Caco-2 (cell line): Measurements from ENCODE around the gene SPG11. TPM values are rescaled to one million over a fixed set of nuclear protein-coding genes. Genes with fewer than 3 reads are reported as not detected.

ENCODE experiments used
- BruUV-seq: library from RNA; stranded (reverse); fragments of 400-500 nt; replicated peaks from 2 replicates; lab custom pipeline; 2021; lab: Mats Ljungman, UMichigan
- CTCF ChIA-PET: fragments of 300-600 bp; sonication (Branson Sonifier 250); formaldehyde crosslinking; loops from one replicate; lab custom pipeline; 2022; ENCODE audit warnings: antibody characterized with exemption; lab: Charles Lee
- POLR2A ChIA-PET: fragments of 300-600 bp; sonication (Branson Sonifier 250); formaldehyde crosslinking; loops from one replicate; lab custom pipeline; 2022; ENCODE audit warnings: antibody characterized with exemption; lab: Charles Lee
- DNase-seq, 2 experiments: peaks; one replicate each; pipeline versions ENCODE4 v3.0.0 to v3.0.0-alpha.2; 2020 to 2022
- H3K27me3 ChIP-seq: replicated peaks from 2 replicates; pipeline ENCODE4 v1.6.0; 2011; ENCODE audit warnings: low read length; ENCODE audit not compliant: control insufficient read depth, insufficient read depth
- H3K36me3 ChIP-seq: 2 replicates; pipeline ENCODE4 v1.5.1; 2011; ENCODE audit warnings: low read length; ENCODE audit not compliant: control insufficient read depth, insufficient read depth
- H3K4me1 ChIP-seq: fragments of 250-450 bp; sonication (Bioruptor Pico); 2 replicates; pipeline ENCODE4 v1.5.1; 2020; ENCODE audit warnings: mild to moderate bottlenecking
- H3K4me3 ChIP-seq: 2 replicates; pipeline ENCODE4 v1.5.1; 2011; ENCODE audit warnings: low read depth, mild to moderate bottlenecking, control low read depth, low read length
- H3K9me3 ChIP-seq: fragments of 250-450 bp; sonication (Bioruptor Pico); 2 replicates; pipeline ENCODE4 v1.5.1; 2020; ENCODE audit warnings: mild to moderate bottlenecking, moderate library complexity
- H3K27ac Mint-ChIP-seq: one replicate; pipeline ENCODE4 v1.8.0; 2022; ENCODE audit warnings: mixed read lengths; ENCODE audit not compliant: unreplicated experiment
- H3K27me3 Mint-ChIP-seq: one replicate; pipeline ENCODE4 v1.8.0; 2022; ENCODE audit warnings: mixed read lengths; ENCODE audit not compliant: insufficient read depth, unreplicated experiment
- H3K36me3 Mint-ChIP-seq: one replicate; pipeline ENCODE4 v1.8.0; 2022; ENCODE audit warnings: mild to moderate bottlenecking, mixed read lengths; ENCODE audit not compliant: insufficient read depth, unreplicated experiment
- H3K4me1 Mint-ChIP-seq: one replicate; pipeline ENCODE4 v1.8.0; 2022; ENCODE audit warnings: low read depth, mixed read lengths; ENCODE audit not compliant: unreplicated experiment
- H3K4me3 Mint-ChIP-seq: one replicate; pipeline ENCODE4 v1.8.0; 2022; ENCODE audit warnings: mild to moderate bottlenecking, moderate library complexity, mixed read lengths; ENCODE audit not compliant: unreplicated experiment
- H3K9me3 Mint-ChIP-seq: one replicate; pipeline ENCODE4 v1.8.0; 2022; ENCODE audit warnings: mixed read lengths; ENCODE audit not compliant: unreplicated experiment
- intact Hi-C: fragments of 100-400 bp; cut with micrococcal nuclease; formaldehyde crosslinking; loops from one replicate; pipeline ENCODE4 v1.10.0; 2022; ENCODE audit not compliant: unreplicated experiment
- total RNA-seq: library from RNA; stranded (reverse); gene quantifications from 2 replicates; pipeline ENCODE4 v1.2.3, GENCODE V29; 2022
- TF ChIP-seq, protein P1 (sequence below), 2 experiments: fragments of 200-600 bp in 1 of 2; IDR thresholded peaks; 1 replicate in 1 of 2; 2 replicates in 1 of 2; pipeline versions ENCODE4 v1.5.1 to v1.8.0; 2011 to 2022; ENCODE audit warnings: antibody characterized with exemption in 1 of 2, control low read depth in 1 of 2, inconsistent platforms in 1 of 2, low read depth in 1 of 2, low read length in 1 of 2, mild to moderate bottlenecking in 1 of 2, moderate library complexity in 1 of 2; ENCODE audit not compliant: insufficient read depth in 1 of 2, severe bottlenecking in 1 of 2, unreplicated experiment in 1 of 2

SPG11 gene
- total RNA-seq, 1 experiment from 2014 or later: 43.3 TPM

DNA sequence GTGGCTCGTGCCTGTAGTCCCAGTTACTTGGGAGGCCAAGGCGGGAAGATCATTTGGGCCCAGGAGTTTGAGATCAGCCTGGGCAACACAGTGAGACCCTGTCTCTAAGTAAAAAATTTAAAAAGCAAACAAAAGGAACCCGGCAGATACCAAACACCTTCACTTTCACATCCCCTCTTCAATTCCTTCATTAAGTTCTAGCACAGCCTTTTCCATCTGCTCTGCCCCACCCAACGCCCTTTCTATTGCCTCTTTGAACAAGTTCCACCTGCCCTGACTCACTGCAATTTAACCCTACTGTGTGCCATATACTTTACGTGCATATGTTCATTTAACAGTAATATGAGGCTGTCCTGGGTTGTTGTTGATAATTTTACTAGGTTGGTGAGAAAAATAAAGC is 12.4 kb upstream of the SPG11 start:
- no peak for DNase-seq
- H3K4me1 Mint-ChIP-seq: peaks cover 2% of the 10 kb centered on the region
- Histone ChIP-seq H3K4me1 (peaks cover 3% of the 10 kb centered on the region), H3K9me3 (no peaks in the 10 kb centered on the region), H3K4me3 (no peak overlapping the region), H3K27me3 (no peaks in the 10 kb centered on the region), H3K36me3 (no peaks in the 10 kb centered on the region)
- peaks cover 5% of the 10 kb centered on the region for H3K27me3 Mint-ChIP-seq
- intact Hi-C loops: no loop called here
- BruUV-seq: no TSS peak
- no peaks in the 10 kb centered on the region for H3K36me3 Mint-ChIP-seq
- no peak overlapping the region for H3K4me3 Mint-ChIP-seq
- CTCF ChIA-PET: no interaction called here
- H3K9me3 Mint-ChIP-seq: no peaks in the 10 kb centered on the region
- POLR2A ChIA-PET: no interaction called here
- H3K27ac Mint-ChIP-seq: no peak overlapping the region
- TF ChIP-seq, protein P1, sequence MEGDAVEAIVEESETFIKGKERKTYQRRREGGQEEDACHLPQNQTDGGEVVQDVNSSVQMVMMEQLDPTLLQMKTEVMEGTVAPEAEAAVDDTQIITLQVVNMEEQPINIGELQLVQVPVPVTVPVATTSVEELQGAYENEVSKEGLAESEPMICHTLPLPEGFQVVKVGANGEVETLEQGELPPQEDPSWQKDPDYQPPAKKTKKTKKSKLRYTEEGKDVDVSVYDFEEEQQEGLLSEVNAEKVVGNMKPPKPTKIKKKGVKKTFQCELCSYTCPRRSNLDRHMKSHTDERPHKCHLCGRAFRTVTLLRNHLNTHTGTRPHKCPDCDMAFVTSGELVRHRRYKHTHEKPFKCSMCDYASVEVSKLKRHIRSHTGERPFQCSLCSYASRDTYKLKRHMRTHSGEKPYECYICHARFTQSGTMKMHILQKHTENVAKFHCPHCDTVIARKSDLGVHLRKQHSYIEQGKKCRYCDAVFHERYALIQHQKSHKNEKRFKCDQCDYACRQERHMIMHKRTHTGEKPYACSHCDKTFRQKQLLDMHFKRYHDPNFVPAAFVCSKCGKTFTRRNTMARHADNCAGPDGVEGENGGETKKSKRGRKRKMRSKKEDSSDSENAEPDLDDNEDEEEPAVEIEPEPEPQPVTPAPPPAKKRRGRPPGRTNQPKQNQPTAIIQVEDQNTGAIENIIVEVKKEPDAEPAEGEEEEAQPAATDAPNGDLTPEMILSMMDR (IDR thresholded peaks at IDR 0.05; ENCODE audit: insufficient read depth in 1 of 2, low read depth in 1 of 2, low read length in 1 of 2, severe bottlenecking in 1 of 2, unreplicated experiment in 1 of 2): no peak

DNA sequence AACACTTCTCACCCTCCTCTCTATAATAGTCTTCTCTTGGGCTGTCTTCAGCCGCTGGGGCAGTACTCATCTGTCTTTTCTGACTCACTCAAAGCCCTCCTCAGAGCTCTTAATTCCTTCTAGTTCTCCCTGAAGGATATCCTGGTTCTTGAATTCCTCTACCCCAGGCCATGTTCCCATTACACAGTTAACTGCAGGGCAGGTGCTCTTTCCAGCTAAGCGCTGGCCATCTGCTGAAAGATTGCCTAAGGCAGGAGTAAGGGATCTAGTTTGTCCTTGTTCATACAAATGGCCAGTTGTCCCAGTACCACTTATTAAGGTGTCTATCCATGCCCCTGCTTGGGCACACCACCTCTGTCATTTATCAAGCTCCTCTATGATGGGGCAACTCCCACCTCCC is 10.2 kb upstream of the SPG11 start:
- POLR2A ChIA-PET: no interaction called here
- TF ChIP-seq, protein P1 (IDR thresholded peaks at IDR 0.05; ENCODE audit: insufficient read depth in 1 of 2, low read depth in 1 of 2, low read length in 1 of 2, severe bottlenecking in 1 of 2, unreplicated experiment in 1 of 2): no peak
- DNase-seq: no peak
- CTCF ChIA-PET: interaction anchor here (0.8 kb wide), 1 partner anchor 10 kb away, joined by 4 read pairs; no protein-coding TSS in a partner anchor
- intact Hi-C loops: no loop called here
- Histone ChIP-seq H3K9me3 (no peaks in the 10 kb centered on the region), H3K36me3 (no peaks in the 10 kb centered on the region), H3K4me3 (no peak overlapping the region), H3K27me3 (no peaks in the 10 kb centered on the region), H3K4me1 (peaks cover 12% of the 10 kb centered on the region)
- no peaks in the 10 kb centered on the region for H3K27me3 Mint-ChIP-seq
- H3K4me3 Mint-ChIP-seq: no peak overlapping the region
- no peak overlapping the region for H3K27ac Mint-ChIP-seq
- H3K36me3 Mint-ChIP-seq: no peaks in the 10 kb centered on the region
- BruUV-seq: no TSS peak
- H3K9me3 Mint-ChIP-seq: no peaks in the 10 kb centered on the region
- peaks cover 10% of the 10 kb centered on the region for H3K4me1 Mint-ChIP-seq

DNA sequence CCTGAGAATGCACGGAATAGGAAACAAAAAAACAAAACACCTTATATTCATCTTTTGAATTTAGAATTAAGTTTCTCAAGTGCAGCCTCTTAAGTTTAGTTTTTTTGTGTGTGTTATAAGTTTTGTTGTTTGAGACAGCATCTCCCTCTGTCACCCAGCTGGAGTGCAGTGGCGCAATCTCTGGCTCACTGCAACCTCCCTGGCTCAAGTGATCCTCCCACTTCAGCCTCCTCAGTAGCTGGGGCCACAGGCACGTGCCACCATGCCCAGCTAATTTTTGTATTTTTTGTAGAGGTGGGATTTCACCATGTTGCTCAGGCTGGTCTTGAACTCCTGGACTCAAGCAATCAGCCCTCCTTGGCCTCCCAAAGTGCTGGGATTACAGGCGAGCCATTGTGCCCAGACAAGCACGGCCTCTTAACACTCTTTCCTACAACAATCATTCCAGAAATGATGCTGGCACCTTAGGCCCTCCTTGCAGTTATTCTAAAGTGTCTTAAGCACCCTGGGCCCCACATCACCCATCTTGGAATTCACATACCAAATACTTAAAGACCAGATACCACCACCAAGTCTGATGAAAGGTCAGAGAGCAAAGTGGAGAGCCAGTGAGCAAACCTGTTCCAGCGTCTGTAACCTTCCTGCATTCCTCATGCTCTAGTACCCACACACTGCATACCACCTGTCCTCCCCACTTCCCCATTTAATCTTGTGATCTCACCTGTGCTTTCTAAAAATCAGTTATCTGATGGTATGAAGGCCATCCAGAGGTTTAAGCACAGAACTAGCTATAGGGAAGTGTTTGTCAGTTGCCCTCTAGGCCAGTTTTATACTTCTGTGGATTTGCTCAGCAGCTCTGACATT is 6.9 kb upstream of the SPG11 start:
- Histone ChIP-seq H3K36me3 (no peaks in the 10 kb centered on the region), H3K4me3 (no peak overlapping the region), H3K9me3 (no peaks in the 10 kb centered on the region), H3K27me3 (no peaks in the 10 kb centered on the region), H3K4me1 (peaks cover 12% of the 10 kb centered on the region)
- Mint-ChIP-seq H3K4me3 (no peak overlapping the region), H3K9me3 (no peaks in the 10 kb centered on the region), H3K27me3 (no peaks in the 10 kb centered on the region), H3K27ac (peak overlapping the region; percentile 42), H3K36me3 (no peaks in the 10 kb centered on the region), H3K4me1 (peaks cover 16% of the 10 kb centered on the region)
- TF ChIP-seq, protein P1 (IDR thresholded peaks at IDR 0.05; ENCODE audit: insufficient read depth in 1 of 2, low read depth in 1 of 2, low read length in 1 of 2, severe bottlenecking in 1 of 2, unreplicated experiment in 1 of 2): no peak
- ChIA-PET POLR2A (interaction anchor here (0.6 to 1.2 kb wide), 3 partner anchors 42 to 675 kb away, joined by 3 to 7 read pairs (median 4); no protein-coding TSS in a partner anchor), CTCF (no interaction called here)
- intact Hi-C loops: no loop called here
- BruUV-seq: no TSS peak
- peak; percentile 37 to 62 for DNase-seq
